COR-L47 (cell line): ENCODE results near the gene CRAT.

Experiments
- DNase-seq: peaks from one replicate; lab custom pipeline; 2025; lab: John Stamatoyannopoulos, UW

The CRAT gene

DNA sequence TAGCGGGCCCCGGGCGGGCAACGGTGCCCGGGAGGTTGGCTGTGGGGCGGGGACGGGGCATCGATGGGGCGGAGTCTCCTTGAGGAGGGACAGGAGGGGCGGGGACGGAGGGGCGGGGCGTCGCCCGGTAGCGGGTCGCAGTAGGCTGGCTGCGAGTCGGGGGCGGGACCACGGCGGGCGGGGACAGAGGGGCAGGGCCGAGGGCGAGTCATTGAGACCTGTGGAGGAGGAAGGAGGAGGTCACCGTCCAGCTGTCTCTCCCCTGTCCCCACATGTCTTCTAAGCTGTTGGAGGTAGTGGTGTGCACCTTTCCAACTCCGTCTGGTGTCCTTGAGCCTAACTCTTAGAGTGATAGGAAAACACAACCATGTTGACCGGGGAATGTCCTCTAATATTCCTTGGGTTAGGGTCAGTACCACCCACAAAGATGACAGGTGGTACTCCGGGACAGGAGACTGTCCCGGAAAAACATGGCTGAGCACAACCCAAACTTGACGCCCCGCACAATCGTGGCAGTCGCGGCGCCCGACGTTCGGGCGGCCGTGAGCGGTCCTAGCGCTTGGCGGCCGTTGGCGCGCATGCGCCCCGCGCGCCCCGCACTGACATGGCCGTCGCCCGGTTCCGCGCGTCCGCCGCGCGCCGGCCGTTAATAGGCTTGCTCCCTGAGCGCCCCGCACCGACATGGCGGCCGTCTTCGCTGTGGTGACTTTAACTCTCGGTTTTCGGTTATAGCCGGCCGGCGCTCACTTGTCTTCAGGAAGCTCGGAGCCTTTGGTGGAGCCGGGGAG, at the start of gene CRAT, which contains the start of gene PTPA:
CRAT (minus strand) TSS at position 54 of the 788 bp plus-strand sequence. CDS start 284 bp downstream, outside the sequence.
PTPA (plus strand) TSS at position 676 of the 788 bp plus-strand sequence. CDS start 186 bp downstream, outside the sequence.
- peak; percentile 90 for DNase-seq

DNA sequence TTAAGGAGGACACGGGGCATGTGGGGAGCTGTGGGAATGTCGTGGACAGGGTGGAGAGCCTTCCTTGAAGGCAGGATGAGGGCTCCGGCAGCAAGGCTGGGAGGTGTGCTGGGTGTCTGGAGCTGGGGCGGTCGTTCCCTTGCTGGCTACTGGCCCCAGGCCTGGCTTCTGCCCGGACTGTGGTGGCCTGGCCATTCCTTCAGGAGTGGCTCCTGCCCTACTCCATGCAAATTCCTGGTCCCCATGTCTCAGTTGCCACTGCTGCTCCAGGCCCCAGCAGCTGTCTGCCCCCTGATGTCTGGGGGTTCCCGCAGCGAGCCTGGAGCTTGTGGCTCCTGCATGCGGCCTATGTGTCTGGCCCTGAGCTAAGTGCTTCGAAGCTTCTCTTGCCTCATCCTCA, 45.6 kb upstream of the CRAT start:
- no peak for DNase-seq

- no peak for DNase-seq
Observed at GRCh38 chr9:129154866-129155477, 44.4 kb upstream of the CRAT start.

DNA sequence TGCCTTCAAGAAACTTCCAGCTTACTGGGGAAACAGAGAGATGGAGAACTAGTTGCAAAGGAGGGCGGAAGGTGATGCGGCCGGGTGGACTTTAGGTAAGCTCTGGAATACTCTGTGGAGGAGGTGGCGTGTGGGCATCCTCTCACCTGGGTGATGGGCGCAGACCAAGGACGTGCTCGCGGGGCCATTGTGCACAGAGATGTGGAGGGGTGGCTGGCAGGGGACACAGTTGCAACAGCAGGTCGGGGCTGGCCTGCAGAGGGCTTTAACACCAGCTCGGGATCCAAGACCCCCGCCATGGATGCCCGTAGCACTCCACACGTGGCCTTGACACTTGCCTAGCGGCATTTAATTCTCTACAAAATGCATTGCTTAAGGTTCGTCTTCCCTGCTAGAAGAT, 40.9 kb upstream of the CRAT start:
- no peak for DNase-seq

DNA sequence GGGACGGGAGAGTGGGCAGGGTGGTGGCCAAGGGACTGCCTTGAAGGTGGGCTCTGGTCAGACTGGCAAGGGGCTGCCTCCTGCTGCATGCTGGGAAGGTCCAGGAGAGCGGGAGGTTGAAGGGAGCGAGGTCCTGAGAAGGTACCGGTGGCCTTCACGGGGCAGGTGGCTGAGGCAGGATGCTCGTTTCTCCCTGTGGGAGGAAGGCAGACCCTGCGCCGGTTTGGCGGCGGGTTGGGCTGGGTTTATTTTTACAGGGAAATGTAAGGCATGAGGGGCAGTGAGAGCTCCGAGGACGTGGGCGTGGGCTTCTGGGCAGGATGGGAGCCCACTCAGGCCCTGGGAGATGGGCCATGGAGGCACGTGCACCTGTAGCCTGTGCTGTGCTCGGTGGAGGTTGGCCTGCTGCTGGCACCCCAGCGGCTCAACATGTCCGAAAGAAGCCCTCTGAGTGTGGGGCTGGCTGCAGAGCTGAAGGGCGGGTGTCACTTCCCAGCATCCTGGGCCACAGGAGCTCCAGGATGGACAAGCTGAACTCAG, 40.1 kb upstream of the CRAT start:
- DNase-seq = no peak

DNA sequence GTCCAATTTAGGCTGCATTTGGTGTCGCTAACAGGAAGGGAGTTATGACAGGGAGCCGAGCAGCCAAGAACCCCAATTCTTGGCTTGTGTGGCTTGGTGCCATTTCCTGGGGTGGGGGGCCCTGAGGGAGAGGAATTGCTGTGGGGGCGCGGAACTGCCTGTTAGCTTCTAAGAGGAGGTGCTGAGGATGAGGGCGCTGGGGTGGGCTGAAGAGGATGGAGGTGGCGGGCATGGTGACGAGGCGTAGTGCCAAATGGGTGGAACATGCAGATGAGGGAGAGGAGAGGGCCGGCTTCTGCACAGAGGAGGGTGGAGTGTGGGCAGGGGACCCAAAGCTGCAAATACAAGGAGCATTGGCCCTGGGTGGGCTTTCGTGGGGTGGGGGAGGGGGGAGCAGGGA, 39.5 kb upstream of the CRAT start:
- no peak for DNase-seq

DNA sequence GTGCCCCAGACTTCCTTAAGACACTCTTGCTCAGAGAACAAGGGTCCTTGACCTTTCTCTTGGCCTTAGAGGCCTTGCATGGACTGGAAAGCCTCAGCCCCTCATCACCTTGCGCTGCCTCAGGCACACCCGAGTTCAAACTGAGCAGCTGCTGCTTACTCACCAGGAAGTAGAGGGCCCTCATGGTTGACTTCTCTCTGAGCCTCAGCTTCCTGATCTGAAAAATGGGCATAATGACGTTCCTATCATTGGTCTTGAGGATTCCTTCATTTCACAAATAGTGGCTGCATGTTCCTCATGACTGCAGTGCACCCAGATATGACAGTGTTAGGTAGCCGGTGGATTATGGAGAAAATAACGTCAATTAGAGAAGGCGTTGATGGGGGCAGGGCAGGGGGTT, 38.8 kb upstream of the CRAT start:
- no peak for DNase-seq

DNA sequence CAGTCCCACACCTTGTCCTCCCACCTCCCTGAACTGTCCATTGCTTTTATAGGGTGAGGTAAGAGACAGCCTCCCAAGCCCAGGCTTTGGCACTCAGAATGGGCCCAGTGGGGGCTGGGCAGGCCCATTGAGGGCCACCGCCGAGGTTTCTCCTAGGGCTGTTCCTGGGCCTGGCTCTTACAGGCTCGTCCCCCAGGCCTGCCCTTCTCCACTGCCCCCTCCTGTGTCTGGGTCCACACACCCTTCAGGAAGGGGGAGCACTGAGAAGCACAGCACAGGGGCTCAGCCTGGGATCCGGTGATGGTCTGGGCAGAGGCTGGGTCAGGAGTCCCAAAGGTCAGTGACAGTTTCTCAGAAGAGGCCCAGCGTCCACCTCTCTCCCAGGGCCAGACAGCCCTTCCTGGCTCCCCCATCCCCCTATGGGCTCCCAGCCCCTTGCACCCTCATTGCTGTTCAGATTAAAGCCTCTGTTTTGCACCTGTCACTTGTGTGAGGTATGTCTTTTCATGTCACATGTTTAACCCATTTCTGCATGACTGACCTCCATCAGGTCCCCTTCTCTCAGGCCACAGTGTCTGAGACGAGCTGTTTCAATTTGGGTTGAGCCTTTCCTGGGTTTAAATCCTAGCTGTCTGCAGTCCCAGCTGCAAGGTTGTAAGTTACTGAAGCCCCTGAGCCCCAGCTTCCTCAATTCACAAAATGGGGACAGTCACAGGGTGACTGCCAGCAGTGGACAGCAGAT, 38.0 kb upstream of the CRAT start:
- no peak for DNase-seq

DNA sequence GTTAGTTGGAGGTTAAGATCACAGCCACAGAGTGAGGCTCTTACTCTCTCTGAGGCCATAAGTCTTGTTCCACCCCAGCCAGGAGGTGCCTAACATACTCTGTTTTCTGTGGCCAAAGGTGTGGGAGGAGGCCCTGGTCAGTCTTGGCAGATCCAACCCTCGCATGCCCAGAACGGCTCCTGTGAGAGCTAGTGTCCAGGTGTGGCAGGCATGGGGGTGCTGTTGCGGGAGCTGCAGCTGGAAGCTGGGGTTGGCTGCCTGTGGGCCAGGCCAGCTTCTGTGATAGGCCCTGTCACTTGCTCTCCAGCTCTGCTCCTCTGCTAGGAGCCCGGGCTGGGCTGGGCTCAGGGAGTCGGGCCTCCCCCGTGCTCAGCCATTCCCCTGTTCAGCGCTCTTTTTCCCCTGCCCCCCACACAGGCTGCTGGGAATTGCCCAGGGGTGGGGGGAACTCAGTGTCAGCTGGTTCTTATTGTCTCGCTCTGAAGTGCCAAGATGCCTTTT, 35.9 kb upstream of the CRAT start:
- no peak for DNase-seq

DNA sequence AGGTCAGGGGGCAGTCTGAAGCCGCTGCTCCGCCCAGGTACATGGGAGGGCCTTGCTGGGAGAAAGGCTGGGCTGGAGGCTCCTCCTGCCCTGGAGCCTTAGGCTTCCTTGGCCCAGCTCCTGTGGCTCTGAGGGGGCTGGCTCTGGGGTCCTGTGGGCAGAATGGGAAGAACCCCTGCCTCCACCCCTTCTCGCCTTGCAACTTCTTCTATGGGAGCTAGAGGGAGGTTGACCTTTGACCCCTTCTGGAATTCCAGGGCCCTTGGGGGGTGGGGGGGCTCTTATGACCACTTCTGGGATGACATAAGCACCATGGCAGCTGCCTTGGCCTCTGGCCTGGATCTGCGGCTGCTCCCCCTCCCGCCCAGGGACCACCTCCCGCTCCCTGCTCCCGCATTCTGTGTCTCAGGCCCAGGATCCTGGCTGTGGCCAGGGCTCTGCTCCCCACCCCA, 35.3 kb upstream of the CRAT start:
- no peak for DNase-seq

GRCh38 chr9:129145316-129145715, 34.7 kb upstream of the CRAT start:
- no peak for DNase-seq

DNA sequence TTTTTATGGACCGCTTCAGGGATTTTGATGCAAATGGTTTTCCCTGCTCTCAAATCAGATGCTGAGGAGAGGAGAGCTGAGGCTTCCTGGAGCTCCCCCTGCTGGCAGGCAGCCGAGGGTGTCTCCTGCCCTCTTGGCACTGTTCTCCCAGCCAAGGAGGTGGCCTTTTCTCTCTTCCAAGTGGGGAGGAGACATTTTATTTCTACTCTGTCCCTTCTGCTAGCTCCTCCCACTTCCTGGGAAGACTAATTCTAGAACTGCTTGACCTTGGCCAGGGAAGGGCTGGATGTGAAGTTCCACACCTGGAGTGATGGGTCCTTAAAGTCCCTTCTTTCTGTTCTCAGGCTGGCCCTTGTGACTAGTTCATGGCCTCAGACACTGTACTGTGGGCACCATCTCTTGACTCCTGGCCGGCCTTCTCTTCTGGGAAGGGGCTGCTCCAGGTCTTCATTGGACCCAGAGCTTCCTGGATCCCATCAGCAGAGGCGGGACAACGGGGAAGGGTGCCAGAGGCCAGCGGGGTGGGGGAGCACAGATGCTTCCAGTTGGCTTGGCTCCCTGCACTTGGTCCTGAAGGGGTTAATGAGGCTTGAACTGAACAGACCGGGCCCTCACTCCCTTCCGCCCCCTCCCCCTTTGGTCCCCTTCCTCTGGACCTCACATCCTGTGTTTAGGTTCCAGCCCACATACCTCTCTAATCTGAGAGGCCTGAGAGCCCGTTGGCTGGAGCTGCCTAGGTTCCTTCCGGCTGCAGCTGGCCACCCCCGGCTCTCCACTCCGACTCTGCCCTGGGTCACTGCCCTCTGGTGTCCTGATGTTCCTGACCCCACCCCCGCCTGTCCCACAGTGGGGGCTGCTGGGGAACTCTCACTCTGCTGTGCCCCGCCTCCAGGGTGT, 32.7 kb upstream of the CRAT start:
- DNase-seq = peak; percentile 56

DNA sequence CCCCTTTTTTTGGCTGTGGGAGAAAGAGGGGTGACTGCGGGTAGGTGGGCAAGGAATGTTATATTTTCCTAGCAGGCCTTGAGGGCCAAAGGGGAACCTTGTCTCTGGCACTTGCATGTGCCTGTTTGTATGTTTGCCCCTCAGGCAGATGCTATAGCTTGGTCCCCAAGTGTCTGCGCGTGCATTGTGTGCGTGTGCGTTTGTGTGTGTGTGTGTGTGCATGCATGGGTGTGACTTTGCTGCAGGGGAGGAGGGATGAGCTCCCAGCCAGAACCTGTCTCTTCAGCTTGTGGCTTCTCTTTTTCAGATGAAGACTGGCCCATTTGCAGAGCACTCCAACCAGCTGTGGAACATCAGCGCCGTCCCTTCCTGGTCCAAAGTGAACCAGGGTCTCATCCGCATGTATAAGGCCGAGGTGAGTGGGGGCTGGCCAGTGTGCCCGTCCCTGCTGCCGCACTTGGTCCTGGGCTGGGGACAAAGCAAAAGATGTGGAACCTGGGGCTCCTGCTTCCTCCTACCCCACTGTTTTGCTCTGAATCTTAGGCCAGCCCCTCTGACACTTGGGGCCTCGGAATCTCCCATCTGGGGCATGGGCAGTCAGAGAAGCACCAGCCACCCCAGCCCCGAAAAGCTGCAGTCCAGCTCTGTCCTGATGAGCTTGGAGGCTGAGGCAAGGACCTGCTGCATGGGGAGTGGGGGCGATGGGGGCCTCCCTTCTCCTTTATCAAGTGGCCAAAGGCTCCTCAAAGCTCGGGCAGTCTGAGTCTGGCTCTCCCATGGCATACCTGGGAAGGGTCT, 31.7 kb upstream of the CRAT start:
- no peak for DNase-seq

- no peak for DNase-seq
Observed at GRCh38 chr9:129141066-129142041, 30.8 kb upstream of the CRAT start.

DNA sequence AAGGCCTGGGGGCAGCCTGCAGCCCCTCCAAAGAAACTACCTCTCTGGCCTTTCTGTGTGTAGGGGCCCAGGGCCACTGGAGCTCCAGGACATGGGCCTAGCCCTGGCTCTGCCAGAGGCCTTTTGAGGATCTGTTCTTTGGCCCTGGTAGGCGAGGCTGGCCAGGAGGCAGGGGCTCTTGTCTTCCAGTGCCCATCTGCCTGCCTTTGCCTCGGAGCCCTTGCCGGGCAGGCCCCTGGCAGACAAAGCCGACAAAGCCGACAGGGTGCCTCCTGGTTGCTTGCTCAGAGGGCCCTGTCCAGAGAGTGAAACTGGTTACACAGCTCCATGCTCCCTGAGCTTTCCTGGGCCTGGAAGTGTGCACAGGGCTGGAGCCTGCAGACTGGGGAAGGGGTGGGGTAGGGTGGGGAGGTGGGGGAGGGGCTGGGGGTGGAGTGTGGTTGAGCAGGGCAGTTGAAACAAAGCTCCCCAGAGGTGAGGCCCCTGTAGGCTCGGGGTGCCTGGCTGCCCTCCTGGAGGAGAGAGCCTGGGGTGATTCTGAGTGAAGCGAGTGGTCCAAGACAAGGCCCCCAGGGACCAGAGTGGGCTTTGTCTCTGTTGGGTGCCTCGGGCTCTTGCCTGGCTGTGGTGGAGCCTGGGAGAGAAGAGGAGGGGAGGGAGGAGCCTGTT, 29.9 kb upstream of the CRAT start:
- peak; percentile 17 for DNase-seq

- DNase-seq = peak; percentile 72
Observed at GRCh38 chr9:129139993-129140396, 29.4 kb upstream of the CRAT start.

- DNase-seq = peak; percentile 51
Observed at GRCh38 chr9:129139233-129139992, 28.8 kb upstream of the CRAT start.
